ENCODE data around the gene CIT.
A peak's percentile ranks its signal among the peaks of the same experiment; 100 is the strongest.
"Not testable (repeated sequence)": the region's sequence is repeated elsewhere in the genome, so short reads cannot be mapped to it uniquely, and the experiment has no call there.

Gene CIT

DNA sequence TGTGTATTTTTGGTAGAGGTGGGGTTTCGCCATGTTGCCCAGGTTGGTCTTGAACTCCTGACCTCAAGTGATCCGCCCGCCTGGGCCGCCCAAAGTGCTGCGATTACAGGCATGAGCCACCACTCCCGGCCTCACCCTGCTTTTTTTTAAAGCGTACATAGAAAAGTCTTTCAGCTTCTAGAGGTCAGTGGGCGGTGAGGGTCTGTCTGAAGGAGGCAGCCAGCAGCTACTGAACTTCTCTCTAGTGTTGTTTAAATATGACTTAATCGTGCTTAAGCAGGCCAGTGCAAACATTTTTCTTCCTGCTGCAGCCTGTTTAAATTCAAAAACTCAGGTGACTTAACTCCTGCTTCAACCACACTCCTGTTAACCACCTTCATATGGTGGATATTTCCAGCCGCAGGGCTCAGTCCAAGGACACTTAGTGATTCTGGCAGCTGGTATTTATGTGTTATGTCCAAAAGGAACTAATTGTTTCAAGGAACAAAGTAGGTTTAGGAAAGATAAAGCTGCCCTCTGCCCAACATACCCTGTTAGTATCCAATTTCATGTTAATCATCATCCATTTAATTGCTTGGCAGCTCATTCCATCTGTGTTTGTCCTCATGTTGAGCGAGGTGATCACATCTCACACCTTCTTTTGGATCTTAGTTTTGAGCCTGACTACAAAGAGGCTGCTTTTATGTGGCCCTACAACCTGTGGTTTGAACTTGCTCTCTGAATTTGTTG is 207.2 kb downstream of the CIT start:
- DNase-seq: no peak

GRCh38 chr12:119668324-119668841 is 208.7 kb downstream of the CIT start:
- no peak for DNase-seq

- DNase-seq: peak; percentile 57
Observed at GRCh38 chr12:119667577-119668323, 209.4 kb downstream of the CIT start, which contains the start of gene PRKAB1. PRKAB1 (plus strand) TSS chr12:119668133; CDS start chr12:119668245, 112 bp downstream.

DNA sequence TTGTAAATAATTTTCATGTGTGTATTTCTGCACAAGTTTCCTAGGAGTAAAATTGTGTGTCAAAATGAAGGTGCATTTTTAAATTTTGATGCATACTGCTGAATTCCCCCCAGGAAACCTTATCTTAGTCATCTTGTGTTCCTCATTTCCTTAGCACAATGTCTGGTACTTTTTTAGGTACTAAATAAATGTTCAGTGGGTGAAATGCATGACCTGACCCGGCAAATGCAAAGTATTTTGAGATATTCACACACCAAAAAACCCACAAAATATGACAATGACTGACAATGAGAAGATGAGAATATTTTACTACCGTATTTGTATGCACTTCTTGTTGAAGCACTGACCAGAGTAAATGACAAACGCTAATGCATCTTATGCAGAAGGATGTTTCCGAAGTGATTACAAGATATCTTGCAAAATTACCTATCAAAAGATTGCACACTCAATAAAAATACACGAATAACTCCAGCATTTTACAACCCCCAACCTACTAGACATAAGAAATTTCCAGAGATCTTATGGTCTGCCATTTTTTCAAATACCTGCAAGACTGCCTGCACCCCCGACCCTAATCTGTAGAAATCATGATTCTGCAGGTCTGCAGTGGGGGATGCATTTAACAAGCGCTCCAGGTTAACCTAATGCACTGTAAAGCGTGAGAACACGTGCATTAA is 210.1 kb downstream of the CIT start:
- no peak for DNase-seq

DNA sequence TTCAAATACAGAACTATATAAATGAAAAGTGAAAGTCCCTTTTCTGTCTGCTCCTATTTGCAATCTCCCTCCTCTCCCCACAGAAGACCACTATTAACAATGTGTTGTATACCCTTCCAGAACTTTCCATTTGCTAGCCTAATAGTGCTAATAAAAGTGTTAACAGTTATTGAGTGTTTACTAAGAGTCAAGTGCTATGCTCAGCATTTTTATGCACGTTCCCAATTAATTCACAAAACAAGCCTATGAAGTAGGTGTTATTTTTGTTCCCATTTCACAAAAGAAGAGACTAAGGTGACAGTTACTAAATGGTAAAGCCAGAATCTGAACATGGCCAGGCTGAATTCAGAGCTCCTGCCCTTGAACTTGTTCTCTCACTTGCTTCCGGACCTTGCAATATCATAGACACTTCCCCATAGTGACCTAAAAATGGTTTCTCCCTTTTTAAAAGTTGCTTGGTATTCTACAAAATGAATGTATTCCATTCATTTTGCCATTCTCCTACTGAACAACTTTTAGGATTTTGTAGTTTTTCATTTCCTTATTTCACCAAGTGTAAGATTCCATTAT is 210.8 kb downstream of the CIT start:
- no peak for DNase-seq

DNA sequence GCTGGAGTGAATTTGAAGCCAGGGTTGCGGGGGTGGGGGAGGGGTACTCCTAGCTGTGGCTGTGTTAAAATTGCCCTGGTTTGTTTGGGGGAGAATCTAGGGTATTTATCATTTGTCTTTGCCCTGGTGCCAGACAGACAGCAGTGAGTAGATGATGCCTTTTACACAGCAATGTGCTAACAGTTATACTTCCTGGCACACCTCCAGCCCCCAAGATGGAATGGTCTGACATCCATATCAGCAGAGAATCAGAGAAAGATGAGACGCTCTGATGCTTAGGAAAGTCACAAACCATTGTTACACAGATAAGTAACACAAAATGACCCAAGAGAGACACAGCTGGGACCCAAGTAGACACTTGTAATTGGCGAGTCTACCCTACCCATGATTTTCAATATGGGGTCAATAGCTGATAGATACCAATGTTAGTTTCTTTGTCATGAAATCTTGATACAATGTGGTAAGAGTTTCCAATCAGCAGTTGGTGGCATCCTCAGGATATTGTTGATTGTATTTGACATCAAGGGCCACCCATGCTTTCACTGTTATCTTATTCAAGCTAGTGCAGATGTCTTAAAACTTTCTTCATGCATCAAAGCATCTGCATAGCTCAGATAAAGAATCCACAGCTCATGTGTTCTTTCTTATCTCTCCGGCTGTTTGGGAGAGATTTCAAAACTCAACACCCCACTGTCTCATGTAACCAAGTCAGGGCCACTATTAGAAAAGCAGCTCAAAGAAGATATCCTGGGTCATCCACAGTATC is 211.8 kb downstream of the CIT start:
- no peak for DNase-seq

- DNase-seq: no peak
Observed at GRCh38 chr12:119664642-119665041, 212.5 kb downstream of the CIT start.

GRCh38 chr12:119661882-119662281 is 215.2 kb downstream of the CIT start:
- no peak for DNase-seq

GRCh38 chr12:119660076-119660475 is 217.0 kb downstream of the CIT start:
- no peak for DNase-seq

- no peak for DNase-seq
Observed at GRCh38 chr12:119659289-119659897, 217.7 kb downstream of the CIT start.

DNA sequence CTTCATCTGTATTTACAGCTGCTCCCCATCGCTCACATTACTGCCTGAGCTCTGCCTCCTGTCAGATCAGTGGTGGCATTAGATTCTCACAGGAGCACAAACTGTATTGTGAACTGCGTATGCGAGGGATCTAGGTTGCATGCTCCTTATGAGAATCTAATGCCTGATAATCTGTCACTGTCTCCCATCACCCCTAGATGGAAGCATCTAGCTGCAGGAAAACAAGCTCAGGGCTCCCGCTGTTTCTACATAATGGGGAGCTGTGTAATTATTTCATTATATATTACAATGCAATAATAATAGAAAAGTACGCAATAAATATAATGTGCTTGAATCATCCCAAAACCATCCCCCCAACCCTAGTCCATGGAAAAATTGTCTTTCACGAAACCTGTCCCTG is 219.0 kb downstream of the CIT start:
- DNase-seq: not testable (repeated sequence)

DNA sequence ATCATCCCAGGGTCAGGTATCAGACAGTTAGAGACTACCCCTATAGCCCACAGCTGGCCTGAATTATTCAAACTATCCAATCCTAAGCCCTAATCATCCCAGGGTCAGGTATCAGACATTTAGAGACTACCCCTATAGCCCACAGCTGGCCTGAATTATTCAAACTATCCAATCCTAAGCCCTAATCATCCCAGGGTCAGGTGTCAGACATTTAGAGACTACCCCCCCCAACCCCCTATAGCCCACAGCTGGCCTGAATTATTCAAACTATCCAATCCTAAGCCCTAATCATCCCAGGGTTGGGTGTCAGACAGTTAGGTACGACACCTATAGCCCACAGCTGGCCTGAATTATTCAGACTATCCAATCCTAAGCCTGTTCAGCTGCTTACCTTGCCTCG is 220.1 kb downstream of the CIT start:
- not testable (repeated sequence) for DNase-seq

DNA sequence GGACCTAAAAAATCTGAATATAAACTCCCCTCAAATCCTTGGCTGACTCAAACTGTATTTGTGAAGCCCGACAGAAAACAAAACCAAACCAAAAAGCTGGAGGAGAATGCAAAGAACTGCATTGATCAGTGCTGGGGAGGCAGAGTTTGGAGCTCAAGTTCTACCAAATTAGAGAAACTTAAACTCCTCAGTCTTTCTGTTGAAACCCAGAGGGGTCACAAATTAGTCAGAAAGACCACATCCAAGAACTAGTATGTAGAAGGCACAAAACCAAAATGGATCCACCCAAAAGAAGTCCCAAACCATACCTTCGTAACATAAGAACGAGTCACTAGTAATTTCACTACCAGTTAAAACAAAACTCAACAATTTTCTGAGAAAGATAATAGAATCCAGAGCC is 224.5 kb downstream of the CIT start:
- no peak for DNase-seq

DNA sequence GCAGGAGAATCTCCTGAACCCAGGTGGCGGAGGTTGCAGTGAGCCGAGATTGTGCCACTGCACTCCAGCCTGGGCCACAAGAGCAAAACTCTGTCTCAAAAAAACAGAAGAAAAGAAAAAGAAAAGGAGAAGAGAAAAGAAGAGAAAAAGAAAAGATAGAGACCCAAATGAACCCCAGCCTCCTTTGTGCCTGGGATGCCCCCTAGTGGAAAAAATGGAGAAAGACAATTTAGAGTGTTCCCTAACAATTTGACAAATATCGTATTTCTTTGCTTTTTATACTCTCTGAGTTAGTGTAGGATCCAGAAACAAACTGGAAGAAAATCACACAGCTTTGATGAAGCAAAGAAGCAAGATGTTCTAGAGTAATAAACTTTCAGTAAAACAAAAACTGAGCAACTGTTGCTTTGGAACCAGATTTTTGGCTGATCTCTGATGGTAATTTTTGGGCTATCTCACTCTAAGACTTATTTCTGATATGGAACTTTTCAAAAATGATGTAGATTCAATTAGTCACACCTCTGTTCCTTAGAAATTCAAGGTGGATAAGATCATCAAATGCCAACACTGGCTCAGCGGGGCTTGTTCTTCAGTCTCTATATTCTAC is 227.8 kb downstream of the CIT start:
- DNase-seq: no peak

- no peak for DNase-seq
Observed at GRCh38 chr12:119645535-119646059, 231.5 kb downstream of the CIT start.

- DNase-seq: no peak
Observed at GRCh38 chr12:119644930-119645329, 232.2 kb downstream of the CIT start.

DNA sequence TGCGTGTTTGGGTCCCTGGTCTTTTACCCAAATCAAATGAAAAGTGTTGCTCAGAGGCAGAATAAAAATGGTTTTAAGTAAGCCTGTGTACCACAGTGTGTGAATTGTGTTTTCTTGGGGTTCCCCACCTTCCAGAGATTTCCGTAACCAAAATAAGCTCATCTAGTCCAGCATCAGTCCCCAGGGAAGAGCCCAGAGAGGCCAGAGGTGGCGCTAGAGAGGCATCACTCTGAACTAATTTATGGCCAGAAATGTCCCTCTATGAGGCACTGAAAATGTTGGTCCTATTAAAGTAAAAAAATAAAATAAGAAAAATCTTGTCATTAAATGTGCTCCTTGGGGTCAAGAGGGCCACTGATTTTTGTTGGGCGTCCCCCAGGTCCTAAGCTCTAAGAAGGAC is 234.1 kb downstream of the CIT start:
- DNase-seq: no peak
